ENCODE measurements around the gene CD320.

- TF ChIP-seq CTCF (IDR thresholded peaks at IDR 0.05; ENCODE audit: low read depth, low read length) (peak; percentile 2), POLR2A (IDR thresholded peaks at IDR 0.05; ENCODE audit: extremely low read depth, insufficient read length) (no peak)
These were observed 12.5 kb upstream of the CD320 start for GRCh38 chr19:8320564-8321066.
